Mononuclear cell (primary cell): ENCODE measurements around the gene LAMB1. TPM values are rescaled to one million over a fixed set of nuclear protein-coding genes. Genes with fewer than 3 reads are reported as not detected.

Source experiments
- H3K27me3 ChIP-seq: 2 replicates; pipeline ENCODE4 v1.6.0; 2011; ENCODE audit warnings: low read length, control low read depth; ENCODE audit not compliant: insufficient read depth
- H3K4me1 ChIP-seq: 2 replicates; pipeline ENCODE4 v1.5.1; 2011; ENCODE audit warnings: mild to moderate bottlenecking, low read length, control low read depth; ENCODE audit not compliant: insufficient read depth
- H3K4me3 ChIP-seq: 2 replicates; pipeline ENCODE4 v1.5.1; 2011; ENCODE audit warnings: mild to moderate bottlenecking, low read length, moderate library complexity
- H3K9me3 ChIP-seq: 2 replicates; pipeline ENCODE4 v1.5.1; 2011; ENCODE audit warnings: low read depth, mild to moderate bottlenecking, control low read depth, low read length
- total RNA-seq: library from RNA; depleted of rRNA; stranded (reverse); fragments of >200 nt; gene quantifications from one replicate; pipeline ENCODE4 v1.2.3, GENCODE V29; 2012

Gene LAMB1
- total RNA-seq, 1 donor: 0.10 TPM

GRCh38 chr7:107975394-107976013, 27.5 kb downstream of the LAMB1 start:
- no peak overlapping the region for H3K4me3 ChIP-seq
- H3K9me3 ChIP-seq: no peaks in the 10 kb centered on the region
- H3K4me1 ChIP-seq: no peaks in the 10 kb centered on the region
- H3K27me3 ChIP-seq: no peaks in the 10 kb centered on the region

GRCh38 chr7:107973861-107974260, 29.1 kb downstream of the LAMB1 start:
- Histone ChIP-seq H3K4me3 (no peak overlapping the region), H3K4me1 (no peaks in the 10 kb centered on the region), H3K9me3 (no peaks in the 10 kb centered on the region), H3K27me3 (no peaks in the 10 kb centered on the region)

- Histone ChIP-seq H3K9me3 (no peaks in the 10 kb centered on the region), H3K4me1 (no peaks in the 10 kb centered on the region), H3K4me3 (no peak overlapping the region), H3K27me3 (no peaks in the 10 kb centered on the region)
Observed at GRCh38 chr7:107972941-107973376, 30.0 kb downstream of the LAMB1 start.

- H3K9me3 ChIP-seq: no peaks in the 10 kb centered on the region
- H3K4me1 ChIP-seq: no peaks in the 10 kb centered on the region
- H3K27me3 ChIP-seq: no peaks in the 10 kb centered on the region
- H3K4me3 ChIP-seq: no peak overlapping the region
Observed at GRCh38 chr7:107972075-107972482, 30.9 kb downstream of the LAMB1 start.

GRCh38 chr7:107971613-107972012, 31.3 kb downstream of the LAMB1 start:
- H3K4me3 ChIP-seq: no peak overlapping the region
- no peaks in the 10 kb centered on the region for H3K27me3 ChIP-seq
- no peaks in the 10 kb centered on the region for H3K9me3 ChIP-seq
- no peaks in the 10 kb centered on the region for H3K4me1 ChIP-seq

- H3K4me1 ChIP-seq: no peaks in the 10 kb centered on the region
- H3K4me3 ChIP-seq: no peak overlapping the region
- H3K27me3 ChIP-seq: no peaks in the 10 kb centered on the region
- no peaks in the 10 kb centered on the region for H3K9me3 ChIP-seq
Observed at GRCh38 chr7:107971100-107971499, 31.9 kb downstream of the LAMB1 start.

- Histone ChIP-seq H3K9me3 (no peaks in the 10 kb centered on the region), H3K27me3 (no peaks in the 10 kb centered on the region), H3K4me1 (no peaks in the 10 kb centered on the region), H3K4me3 (no peak overlapping the region)
Observed at GRCh38 chr7:107969856-107970255, 33.1 kb downstream of the LAMB1 start.

GRCh38 chr7:107968449-107968848, 34.5 kb downstream of the LAMB1 start:
- Histone ChIP-seq H3K4me1 (no peaks in the 10 kb centered on the region), H3K4me3 (no peak overlapping the region), H3K9me3 (no peaks in the 10 kb centered on the region), H3K27me3 (no peaks in the 10 kb centered on the region)

GRCh38 chr7:107967420-107967819, 35.5 kb downstream of the LAMB1 start:
- no peaks in the 10 kb centered on the region for H3K4me1 ChIP-seq
- no peak overlapping the region for H3K4me3 ChIP-seq
- H3K27me3 ChIP-seq: no peaks in the 10 kb centered on the region
- no peaks in the 10 kb centered on the region for H3K9me3 ChIP-seq

- Histone ChIP-seq H3K27me3 (no peaks in the 10 kb centered on the region), H3K9me3 (no peaks in the 10 kb centered on the region), H3K4me1 (no peaks in the 10 kb centered on the region), H3K4me3 (no peak overlapping the region)
Observed at GRCh38 chr7:107966711-107967110, 36.2 kb downstream of the LAMB1 start.

- Histone ChIP-seq H3K9me3 (no peaks in the 10 kb centered on the region), H3K27me3 (no peaks in the 10 kb centered on the region), H3K4me1 (no peaks in the 10 kb centered on the region), H3K4me3 (no peak overlapping the region)
Observed at GRCh38 chr7:107964510-107964909, 38.5 kb downstream of the LAMB1 start.

- H3K9me3 ChIP-seq: no peaks in the 10 kb centered on the region
- H3K4me1 ChIP-seq: no peaks in the 10 kb centered on the region
- no peak overlapping the region for H3K4me3 ChIP-seq
- H3K27me3 ChIP-seq: no peaks in the 10 kb centered on the region
Observed at GRCh38 chr7:107962817-107963216, 40.1 kb downstream of the LAMB1 start.

- Histone ChIP-seq H3K4me1 (no peaks in the 10 kb centered on the region), H3K9me3 (no peaks in the 10 kb centered on the region), H3K27me3 (no peaks in the 10 kb centered on the region)
Observed at GRCh38 chr7:107961405-107961804, 41.6 kb downstream of the LAMB1 start.

GRCh38 chr7:107960272-107960671, 42.7 kb downstream of the LAMB1 start:
- Histone ChIP-seq H3K9me3 (no peaks in the 10 kb centered on the region), H3K4me1 (no peaks in the 10 kb centered on the region), H3K4me3 (no peak overlapping the region), H3K27me3 (no peaks in the 10 kb centered on the region)

More at GRCh38 chr7:107961405-107961804, 41.6 kb downstream of the LAMB1 start:
- H3K4me3 ChIP-seq: no peak overlapping the region

GRCh38 chr7:107959527-107959898, 43.4 kb downstream of the LAMB1 start:
- no peaks in the 10 kb centered on the region for H3K9me3 ChIP-seq

GRCh38 chr7:107958764-107959526, 44.0 kb downstream of the LAMB1 start:
- no peaks in the 10 kb centered on the region for H3K27me3 ChIP-seq
- H3K4me3 ChIP-seq: no peak overlapping the region
- H3K4me1 ChIP-seq: no peaks in the 10 kb centered on the region

More at GRCh38 chr7:107959527-107959898, 43.4 kb downstream of the LAMB1 start:
- H3K4me3 ChIP-seq: no peak overlapping the region
- no peaks in the 10 kb centered on the region for H3K27me3 ChIP-seq
- H3K4me1 ChIP-seq: no peaks in the 10 kb centered on the region

More at GRCh38 chr7:107958764-107959526, 44.0 kb downstream of the LAMB1 start:
- no peaks in the 10 kb centered on the region for H3K9me3 ChIP-seq
